Measurements from ENCODE around the gene PRKAR2B. TPM values are rescaled to one million over a fixed set of nuclear protein-coding genes. Genes with fewer than 3 reads are reported as not detected.

The PRKAR2B gene
- total and polyA plus RNA-seq, 7 donors, result 1.3 to 3.5 (median 1.7) TPM

GRCh38 chr7:107059468-107059867, 15.0 kb downstream of the PRKAR2B start:
- intact Hi-C loops (cut with DNase I), result loop anchor here in 1 of 2 donors (10.0 kb wide), 1 partner anchor 265 kb away; no protein-coding TSS in a partner anchor
- no peak for TF ChIP-seq CTCF (IDR thresholded peaks at IDR 0.05)
- no peak for DNase-seq
- Histone ChIP-seq H3K36me3 (ENCODE audit: insufficient read depth in 1 of 2, low read depth in 1 of 2) (no peaks in the 10 kb centered on the region), H3K4me3 (no peak overlapping the region), H3K27me3 (ENCODE audit: insufficient read depth in 3 of 3, low read length in 2 of 3) (no peaks in the 10 kb centered on the region), H3K9me3 (no peaks in the 10 kb centered on the region), H3K27ac (no peak overlapping the region), H3K4me1 (no peaks in the 10 kb centered on the region)
- ATAC-seq, result no peak

GRCh38 chr7:107063245-107064120, 19.0 kb downstream of the PRKAR2B start:
- DNase-seq (no peak), ATAC-seq (no peak)
- Histone ChIP-seq H3K4me3 (no peak overlapping the region), H3K36me3 (ENCODE audit: insufficient read depth in 1 of 2, low read depth in 1 of 2) (no peaks in the 10 kb centered on the region), H3K4me1 (no peaks in the 10 kb centered on the region), H3K9me3 (no peaks in the 10 kb centered on the region), H3K27ac (no peak overlapping the region), H3K27me3 (ENCODE audit: insufficient read depth in 3 of 3, low read length in 2 of 3) (no peaks in the 10 kb centered on the region)
- intact Hi-C loops (cut with DNase I), result no loop called here
- WGBS, 3 donors, result 62 to 68% (median 65%) methylated on average over 8 of the region's 8 CpGs
- no peak for TF ChIP-seq CTCF (IDR thresholded peaks at IDR 0.05)

- ATAC-seq, result no peak
- 71 to 74% (median 71%) methylated on average over 7 of the region's 7 CpGs for WGBS, 3 donors
- Histone ChIP-seq H3K27ac (no peak overlapping the region), H3K4me1 (no peaks in the 10 kb centered on the region), H3K4me3 (no peak overlapping the region), H3K27me3 (ENCODE audit: insufficient read depth in 3 of 3, low read length in 2 of 3) (no peaks in the 10 kb centered on the region), H3K36me3 (ENCODE audit: insufficient read depth in 1 of 2, low read depth in 1 of 2) (no peaks in the 10 kb centered on the region), H3K9me3 (no peaks in the 10 kb centered on the region)
- DNase-seq, result no peak
- intact Hi-C loops (cut with DNase I), result no loop called here
- no peak for TF ChIP-seq CTCF (IDR thresholded peaks at IDR 0.05)
Observed at GRCh38 chr7:107064255-107064654, 19.8 kb downstream of the PRKAR2B start.

GRCh38 chr7:107065929-107066247, 21.4 kb downstream of the PRKAR2B start:
- intact Hi-C loops (cut with DNase I), result no loop called here
- TF ChIP-seq CTCF (IDR thresholded peaks at IDR 0.05), result no peak
- no peaks in the 10 kb centered on the region for H3K4me1 ChIP-seq
- no peaks in the 10 kb centered on the region for H3K9me3 ChIP-seq
- H3K4me3 ChIP-seq, result no peak overlapping the region
- ATAC-seq (no peak), DNase-seq (no peak)
- WGBS, 3 donors, result 53 to 56% (median 55%) methylated on average over 4 of the region's 4 CpGs
- H3K27ac ChIP-seq, result no peak overlapping the region
- H3K27me3 ChIP-seq (ENCODE audit: insufficient read depth in 3 of 3, low read length in 2 of 3), result no peaks in the 10 kb centered on the region
- H3K36me3 ChIP-seq (ENCODE audit: insufficient read depth in 1 of 2, low read depth in 1 of 2), result no peaks in the 10 kb centered on the region

GRCh38 chr7:107068156-107068555, 23.7 kb downstream of the PRKAR2B start:
- Histone ChIP-seq H3K4me1 (no peaks in the 10 kb centered on the region), H3K27ac (no peak overlapping the region), H3K27me3 (ENCODE audit: insufficient read depth in 3 of 3, low read length in 2 of 3) (no peaks in the 10 kb centered on the region), H3K9me3 (no peaks in the 10 kb centered on the region), H3K36me3 (ENCODE audit: insufficient read depth in 1 of 2, low read depth in 1 of 2) (no peaks in the 10 kb centered on the region), H3K4me3 (no peak overlapping the region)
- DNase-seq (no peak), ATAC-seq (no peak)
- TF ChIP-seq CTCF (IDR thresholded peaks at IDR 0.05), result no peak
- 64 to 74% (median 68%) methylated on average over 3 of the region's 3 CpGs for WGBS, 3 donors
- intact Hi-C loops (cut with DNase I), result no loop called here

All from psoas muscle (tissue), 8 donors.